Thymus (tissue), 14 donors: Measurements from ENCODE around the gene IL1R2. TPM values are rescaled to one million over a fixed set of nuclear protein-coding genes. Genes with fewer than 3 reads are reported as not detected.
A peak's percentile ranks its signal among the peaks of the same experiment; 100 is the strongest.

Experiments
- DNase-seq, 9 donors: peaks; one replicate each; pipeline ENCODE4 v3.0.0-alpha.2; 2013; ENCODE audit warnings: low spot score in 9 of 9, low read depth in 6 of 9, missing footprints in 1 of 9
- H3K27ac ChIP-seq, 2 donors: one replicate each; pipeline ENCODE4 v1.5.1; 2013; ENCODE audit warnings: control low read depth in 1 of 2, low read depth in 1 of 2, low read length in 1 of 2, mild to moderate bottlenecking in 1 of 2, moderate library complexity in 1 of 2
- H3K27me3 ChIP-seq, 2 donors: one replicate each; pipeline ENCODE4 v1.5.1; 2013; ENCODE audit warnings: low read length in 1 of 2; ENCODE audit not compliant: control insufficient read depth in 2 of 2, insufficient read depth in 1 of 2
- H3K36me3 ChIP-seq, 2 donors: one replicate each; pipeline ENCODE4 v1.5.1; 2013; ENCODE audit warnings: low read length in 1 of 2, mild to moderate bottlenecking in 1 of 2, moderate library complexity in 1 of 2; ENCODE audit not compliant: control insufficient read depth in 2 of 2, insufficient read depth in 2 of 2
- H3K4me1 ChIP-seq, 2 donors: one replicate each; pipeline ENCODE4 v1.5.1; 2013; ENCODE audit warnings: low read length in 2 of 2; ENCODE audit not compliant: control insufficient read depth in 2 of 2, insufficient read depth in 2 of 2
- H3K4me3 ChIP-seq, 2 donors: one replicate each; pipeline ENCODE4 v1.5.1; 2013; ENCODE audit warnings: low read length in 2 of 2, control low read depth in 1 of 2, mild to moderate bottlenecking in 1 of 2
- H3K9me3 ChIP-seq, 2 donors: one replicate each; pipeline ENCODE4 v1.5.1; 2013; ENCODE audit warnings: low read length in 1 of 2, mild to moderate bottlenecking in 1 of 2; ENCODE audit not compliant: control insufficient read depth in 2 of 2, insufficient read depth in 1 of 2
- WGBS: extraction: QIAGEN DNeasy Blood & Tissue Kit; methylation state at CpG from one replicate; pipeline ENCODE4 v1.1.7; 2013; 5-methylcytosine and 5-hydroxymethylcytosine counted together
- long read RNA-seq, 10 donors: transcript quantifications; one replicate each; lab custom pipeline, GENCODE V29; 2026
- polyA plus RNA-seq: library from polyadenylated mRNA; stranded (reverse); fragments of 200-250 nt; gene quantifications from one replicate; pipeline ENCODE4 v1.2.3, GENCODE V29; 2013
- total RNA-seq: library from RNA; stranded (reverse); fragments of 120-200 nt; gene quantifications from one replicate; pipeline ENCODE4 v1.2.4, GENCODE V29; 2013
- donor health status: healthy.

The IL1R2 gene
- total RNA-seq (4.9 TPM), polyA plus RNA-seq (67.3 TPM)
- long read RNA-seq, donor 1, result 0 reads
- long read RNA-seq, donor 2, result 0 reads
- long read RNA-seq, donor 3, result 0 reads
- long read RNA-seq, donor 4, result 0 reads
- long read RNA-seq, donor 5, partial matches to known transcripts, result 0 of 1 reads
- long read RNA-seq, donor 5, other reads (novel, unspliced or antisense), result 0 of 1 reads
- long read RNA-seq, donor 6, result 0 reads
- long read RNA-seq, donor 7, result 0 reads
- long read RNA-seq, donor 8, result 0 reads
- long read RNA-seq, donor 9, result 0 reads
- long read RNA-seq, donor 10, partial matches to known transcripts, result 0 of 1 reads
- long read RNA-seq, donor 10, other reads (novel, unspliced or antisense), result 0 of 1 reads

DNA sequence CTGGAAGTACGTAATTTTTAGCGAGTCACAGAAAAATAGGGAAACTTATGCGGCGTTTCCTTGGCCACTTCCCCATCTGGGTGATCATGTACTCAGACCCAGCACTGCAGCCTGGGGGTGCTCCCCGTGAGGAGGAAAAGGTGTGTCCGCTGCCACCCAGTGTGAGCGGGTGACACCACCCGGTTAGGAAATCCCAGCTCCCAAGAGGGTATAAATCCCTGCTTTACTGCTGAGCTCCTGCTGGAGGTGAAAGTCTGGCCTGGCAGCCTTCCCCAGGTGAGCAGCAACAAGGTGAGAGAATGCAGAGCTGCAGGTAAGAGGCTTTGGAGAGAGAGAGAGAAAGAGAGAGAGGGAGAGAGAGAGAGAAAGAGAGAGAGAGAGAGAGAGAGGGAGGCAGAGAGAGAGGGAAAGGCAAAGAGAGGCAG is at the start of gene IL1R2:
Gene IL1R2, plus strand, starts transcription at position 240 of the 425 bp plus-strand sequence. CDS start 16,616 bp downstream, outside the sequence.
- 34% methylated on average over 8 of the region's 8 CpGs for WGBS

DNA sequence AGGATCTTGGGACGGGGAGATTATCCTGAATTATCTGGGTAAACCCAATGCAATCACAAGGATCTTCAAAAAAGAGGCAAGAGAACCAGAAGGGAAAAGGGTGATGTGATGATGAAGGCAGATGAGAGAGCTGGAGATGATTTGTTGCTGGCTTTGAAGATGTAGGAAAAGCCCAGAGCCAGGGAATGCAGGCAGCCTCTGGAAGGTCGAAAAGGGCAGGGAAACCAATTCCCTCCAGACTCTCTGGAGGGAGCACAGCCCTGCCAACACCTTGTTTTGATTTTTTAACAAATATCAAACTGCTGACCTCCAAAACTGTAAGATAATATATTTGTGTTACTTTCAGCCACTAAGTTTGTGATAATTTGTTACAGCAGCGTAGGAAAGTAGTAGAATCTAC is 48.9 kb upstream of the IL1R2 start:
- Histone ChIP-seq H3K36me3 (no peaks in the 10 kb centered on the region), H3K27ac (no peak overlapping the region), H3K9me3 (peaks cover 0 to 10% of the 10 kb centered on the region in 2 donors), H3K4me3 (no peak overlapping the region), H3K4me1 (no peaks in the 10 kb centered on the region), H3K27me3 (no peaks in the 10 kb centered on the region)
- DNase-seq, result no peak
- 64% methylated on average over 3 of the region's 3 CpGs for WGBS

More for the DNA sequence above, at the start of gene IL1R2:
- DNase-seq, result peak in 1 of 9 donors; percentile 22
- H3K4me3 ChIP-seq, result no peak within 1 kb of the TSS
- H3K27me3 ChIP-seq, result peaks cover 0 to 2% of the 10 kb centered on the region in 2 donors
- peaks cover 11 to 13% of the 10 kb centered on the region in 2 donors for H3K4me1 ChIP-seq
- no peaks in the 10 kb centered on the region for H3K9me3 ChIP-seq
- H3K27ac ChIP-seq, result peak within 1 kb of the TSS in 1 of 2 donors; percentile 9
- H3K36me3 ChIP-seq, result no peaks in the 10 kb centered on the region

- Histone ChIP-seq H3K9me3 (peaks cover 0 to 11% of the 10 kb centered on the region in 2 donors), H3K27me3 (no peaks in the 10 kb centered on the region), H3K4me1 (no peaks in the 10 kb centered on the region), H3K36me3 (no peaks in the 10 kb centered on the region), H3K27ac (no peak overlapping the region), H3K4me3 (no peak overlapping the region)
- DNase-seq, result no peak
- WGBS, result 90% methylated on average over 3 of the region's 3 CpGs
Observed at GRCh38 chr2:101946372-101947039, 45.3 kb upstream of the IL1R2 start.

GRCh38 chr2:101947374-101947773 is 44.4 kb upstream of the IL1R2 start:
- H3K27ac ChIP-seq, result no peak overlapping the region
- DNase-seq, result no peak
- WGBS, result 95% methylated on average over 3 of the region's 3 CpGs
- peaks cover 0 to 11% of the 10 kb centered on the region in 2 donors for H3K9me3 ChIP-seq
- H3K27me3 ChIP-seq, result no peaks in the 10 kb centered on the region
- no peaks in the 10 kb centered on the region for H3K4me1 ChIP-seq
- H3K36me3 ChIP-seq, result no peaks in the 10 kb centered on the region
- H3K4me3 ChIP-seq, result no peak overlapping the region

DNA sequence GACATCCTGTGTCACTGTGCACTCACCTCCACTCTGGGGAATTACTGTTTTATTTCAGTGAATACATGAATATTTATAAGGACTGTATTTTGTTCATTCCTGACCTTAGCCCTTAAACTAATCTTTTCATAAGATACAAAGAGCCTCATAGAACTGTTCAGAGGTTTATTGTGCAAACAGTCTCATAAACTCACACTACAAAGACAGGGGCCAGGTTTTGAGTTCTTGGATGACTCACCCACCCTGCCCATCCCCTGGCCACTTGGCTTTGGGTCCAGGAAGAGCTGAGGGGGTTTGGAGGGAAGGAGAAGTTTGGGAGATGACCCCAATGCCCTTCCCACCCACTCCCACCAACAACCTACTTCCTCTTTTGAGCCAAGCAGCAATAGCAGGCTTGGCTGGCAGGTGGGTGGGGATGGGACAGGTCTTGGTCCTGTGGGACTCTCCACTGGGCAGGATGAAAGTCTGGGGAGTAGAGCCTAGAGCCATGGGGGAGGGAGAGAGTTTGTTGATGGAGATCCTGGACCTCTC is 43.1 kb upstream of the IL1R2 start:
- Histone ChIP-seq H3K9me3 (peaks cover 0 to 11% of the 10 kb centered on the region in 2 donors), H3K27ac (no peak overlapping the region), H3K4me3 (no peak overlapping the region), H3K36me3 (no peaks in the 10 kb centered on the region), H3K27me3 (no peaks in the 10 kb centered on the region), H3K4me1 (no peaks in the 10 kb centered on the region)
- DNase-seq, result no peak

DNA sequence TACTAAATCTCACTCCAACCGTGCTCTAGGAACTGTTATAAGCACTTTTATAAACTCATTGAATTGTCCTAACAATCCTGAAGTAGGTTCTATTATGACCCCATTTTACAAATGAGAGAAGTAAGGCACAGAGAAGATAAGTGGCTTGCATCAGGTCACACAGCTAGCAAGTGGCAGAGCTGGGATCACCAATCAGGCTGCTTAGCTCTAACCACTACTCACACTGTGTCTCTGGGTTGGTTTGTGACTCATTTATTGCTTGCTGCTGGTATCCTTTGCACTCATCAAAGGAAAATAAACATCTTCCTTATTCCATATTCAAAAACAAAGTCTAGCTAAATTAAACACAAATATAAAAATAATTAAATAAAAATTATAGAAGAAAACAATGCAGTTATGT is 42.5 kb upstream of the IL1R2 start:
- no peak for DNase-seq
- H3K27ac ChIP-seq, result no peak overlapping the region
- 95% methylated on average over 1 of the region's 1 CpG for WGBS

GRCh38 chr2:101951296-101951695 is 40.5 kb upstream of the IL1R2 start:
- no peak for DNase-seq
- no peaks in the 10 kb centered on the region for H3K36me3 ChIP-seq
- H3K9me3 ChIP-seq, result peaks cover 0 to 11% of the 10 kb centered on the region in 2 donors
- H3K27me3 ChIP-seq, result no peaks in the 10 kb centered on the region
- no peak overlapping the region for H3K27ac ChIP-seq
- WGBS, result 94% methylated on average over 1 of the region's 1 CpG
- H3K4me3 ChIP-seq, result no peak overlapping the region
- H3K4me1 ChIP-seq, result no peaks in the 10 kb centered on the region

More for the DNA sequence above, 42.5 kb upstream of the IL1R2 start:
- Histone ChIP-seq H3K9me3 (peaks cover 0 to 11% of the 10 kb centered on the region in 2 donors), H3K4me1 (no peaks in the 10 kb centered on the region), H3K36me3 (no peaks in the 10 kb centered on the region), H3K27me3 (no peaks in the 10 kb centered on the region), H3K4me3 (no peak overlapping the region)

DNA sequence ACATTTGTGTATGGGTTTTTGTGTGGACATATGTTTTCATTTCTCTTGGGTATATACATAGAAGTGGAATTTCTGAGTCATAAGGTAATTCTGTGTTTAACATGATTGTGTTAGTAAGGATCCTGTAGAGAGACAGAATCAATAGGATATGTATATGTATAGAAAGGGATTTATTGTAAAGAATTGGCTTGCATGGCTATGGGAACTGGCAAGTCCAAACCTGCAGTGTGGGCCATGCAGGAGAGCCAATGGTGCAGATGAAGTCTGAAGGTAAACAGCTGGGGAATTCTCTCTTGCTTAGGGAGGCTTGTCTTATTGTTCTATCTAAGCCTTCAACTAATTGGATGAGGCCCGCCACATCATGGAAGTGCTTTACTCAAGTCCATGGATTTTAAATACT is 39.2 kb upstream of the IL1R2 start:
- H3K4me3 ChIP-seq, result no peak overlapping the region
- 100% methylated on average over 1 of the region's 1 CpG for WGBS
- DNase-seq, result no peak

More for the DNA sequence above, 39.2 kb upstream of the IL1R2 start:
- no peaks in the 10 kb centered on the region for H3K4me1 ChIP-seq
- no peaks in the 10 kb centered on the region for H3K27me3 ChIP-seq
- peaks cover 0 to 4% of the 10 kb centered on the region in 2 donors for H3K9me3 ChIP-seq
- no peak overlapping the region for H3K27ac ChIP-seq
- no peaks in the 10 kb centered on the region for H3K36me3 ChIP-seq
